Breast epithelium (tissue), 4 donors: ENCODE measurements around the gene AAGAB. TPM values are rescaled to one million over a fixed set of nuclear protein-coding genes. Genes with fewer than 3 reads are reported as not detected.
A peak's percentile ranks its signal among the peaks of the same experiment; 100 is the strongest.

Experiments
- DNase-seq, 2 donors: peaks; one replicate each; pipeline ENCODE4 v3.0.0-alpha.2; 2019; ENCODE audit warnings: low spot score in 2 of 2
- H3K27ac ChIP-seq, 2 donors: fragments of 200-600 bp; sonication (generic) in 1 of 2; one replicate each; pipeline ENCODE4 v1.5.1; 2016 to 2019; ENCODE audit warnings: mild to moderate bottlenecking in 1 of 2
- H3K27me3 ChIP-seq, 2 donors: fragments of 200-600 bp; sonication (generic) in 1 of 2; one replicate each; pipeline versions ENCODE4 v1.5.1 to v1.6.0; 2017 to 2019; ENCODE audit warnings: control low read depth in 1 of 2, mild to moderate bottlenecking in 1 of 2
- H3K36me3 ChIP-seq: fragments of 200-600 bp; one replicate; pipeline ENCODE4 v1.5.1; 2019
- H3K4me1 ChIP-seq, 2 donors: fragments of 200-600 bp; sonication (generic); one replicate each; pipeline ENCODE4 v1.5.1; 2016 to 2019; ENCODE audit warnings: control low read depth in 1 of 2
- H3K4me3 ChIP-seq, 3 donors: fragments of 200-600 bp; sonication (generic); 1 replicate in 2 of 3; 2 replicates in 1 of 3; pipeline ENCODE4 v1.5.1; 2016 to 2019; ENCODE audit warnings: mild to moderate bottlenecking in 3 of 3, moderate library complexity in 2 of 3
- H3K9me3 ChIP-seq, 2 donors: fragments of 200-600 bp; sonication (generic) in 1 of 2; one replicate each; pipeline ENCODE4 v1.5.1; 2016 to 2019; ENCODE audit warnings: control low read depth in 1 of 2
- CTCF ChIP-seq, 3 donors: fragments of 450-650 bp; IDR thresholded peaks; one replicate each; pipeline ENCODE4 v1.5.1; 2016 to 2017; ENCODE audit warnings: antibody characterized with exemption in 3 of 3, mild to moderate bottlenecking in 3 of 3, moderate library complexity in 3 of 3
- POLR2A ChIP-seq: fragments of 450-650 bp; IDR thresholded peaks from one replicate; pipeline ENCODE4 v1.6.1; 2016; ENCODE audit warnings: antibody characterized with exemption, mild to moderate bottlenecking, moderate library complexity
- POLR2AphosphoS5 ChIP-seq, 3 donors: sonication (generic); formaldehyde crosslinking; IDR thresholded peaks; one replicate each; pipeline ENCODE4 v1.6.1; 2017; ENCODE audit warnings: antibody characterized with exemption in 3 of 3
- intact Hi-C: fragments of 100-400 bp; cut with DNase I; formaldehyde crosslinking; loops from one replicate; pipeline ENCODE4 v1.15.1; 2023; ENCODE audit warnings: low total_unique reads
- total RNA-seq, 3 donors: library from RNA; depleted of rRNA; stranded (reverse); fragments of >200 nt; gene quantifications; one replicate each; pipeline ENCODE4 v1.1.0, GENCODE V29; 2016

AAGAB gene
- total RNA-seq, 3 donors from 2014 or later = 23.2 to 49.8 (median 46.5) TPM

GRCh38 chr15:67201136-67201535 is 53.3 kb downstream of the AAGAB start:
- intact Hi-C loops = no loop called here
- no peak for TF ChIP-seq POLR2A
- H3K9me3 ChIP-seq = no peaks in the 10 kb centered on the region
- H3K27me3 ChIP-seq = no peaks in the 10 kb centered on the region
- no peak overlapping the region for H3K27ac ChIP-seq
- H3K4me1 ChIP-seq = no peaks in the 10 kb centered on the region
- H3K36me3 ChIP-seq = no peaks in the 10 kb centered on the region
- no peak for DNase-seq
- H3K4me3 ChIP-seq = no peak overlapping the region

- Histone ChIP-seq H3K27ac (no peak overlapping the region), H3K36me3 (no peaks in the 10 kb centered on the region), H3K27me3 (no peaks in the 10 kb centered on the region), H3K9me3 (no peaks in the 10 kb centered on the region), H3K4me1 (no peaks in the 10 kb centered on the region), H3K4me3 (no peak overlapping the region)
- no peak for DNase-seq
- TF ChIP-seq POLR2AphosphoS5 (IDR thresholded peaks at IDR 0.05) (no peak), POLR2A (no peak), CTCF (IDR thresholded peaks at IDR 0.05) (no peak)
- intact Hi-C loops = no loop called here
Measured at GRCh38 chr15:67199881-67200763, 54.3 kb downstream of the AAGAB start.

- intact Hi-C loops = no loop called here
- H3K27ac ChIP-seq = no peak overlapping the region
Measured at GRCh38 chr15:67199391-67199790, 55.1 kb downstream of the AAGAB start.

GRCh38 chr15:67198157-67198754 is 56.2 kb downstream of the AAGAB start:
- Histone ChIP-seq H3K4me1 (no peaks in the 10 kb centered on the region), H3K36me3 (no peaks in the 10 kb centered on the region), H3K4me3 (no peak overlapping the region), H3K27me3 (no peaks in the 10 kb centered on the region), H3K27ac (peak overlapping the region in 1 of 2 donors; percentile 27), H3K9me3 (no peaks in the 10 kb centered on the region)
- intact Hi-C loops = no loop called here
- no peak for DNase-seq
- no peak for TF ChIP-seq POLR2A
- no peak for TF ChIP-seq CTCF (IDR thresholded peaks at IDR 0.05)
- no peak for TF ChIP-seq POLR2AphosphoS5 (IDR thresholded peaks at IDR 0.05)

More at GRCh38 chr15:67199391-67199790, 55.1 kb downstream of the AAGAB start:
- Histone ChIP-seq H3K27me3 (no peaks in the 10 kb centered on the region), H3K9me3 (no peaks in the 10 kb centered on the region), H3K4me3 (no peak overlapping the region), H3K4me1 (no peaks in the 10 kb centered on the region), H3K36me3 (no peaks in the 10 kb centered on the region)
- DNase-seq = no peak
- TF ChIP-seq POLR2AphosphoS5 (IDR thresholded peaks at IDR 0.05) = no peak
- no peak for TF ChIP-seq CTCF (IDR thresholded peaks at IDR 0.05)
- no peak for TF ChIP-seq POLR2A

GRCh38 chr15:67197364-67197695 is 57.1 kb downstream of the AAGAB start:
- Histone ChIP-seq H3K4me3 (no peak overlapping the region), H3K27ac (peak overlapping the region; percentile 31 to 78), H3K27me3 (no peaks in the 10 kb centered on the region), H3K36me3 (no peaks in the 10 kb centered on the region), H3K4me1 (no peaks in the 10 kb centered on the region), H3K9me3 (no peaks in the 10 kb centered on the region)
- TF ChIP-seq POLR2AphosphoS5 (IDR thresholded peaks at IDR 0.05) (no peak), CTCF (IDR thresholded peaks at IDR 0.05) (no peak), POLR2A (no peak)
- intact Hi-C loops = no loop called here
- DNase-seq = no peak
